Loucy (cell line): ENCODE measurements around the gene DAW1.

Experiments used
- H2AFZ ChIP-seq: fragments of 200-600 bp; sonication (generic); 2 replicates; pipeline ENCODE4 v1.6.0; 2016; ENCODE audit warnings: antibody characterized with exemption, mild to moderate bottlenecking, low read length, moderate library complexity
- H3F3A ChIP-seq: fragments of 200-600 bp; 2 replicates; pipeline ENCODE4 v1.6.0; 2016; ENCODE audit warnings: antibody characterized with exemption, low read depth, mild to moderate bottlenecking
- H3K27me3 ChIP-seq: fragments of 200-600 bp; sonication (generic); 2 replicates; pipeline ENCODE4 v1.6.1; 2014; ENCODE audit warnings: low read length, mild to moderate bottlenecking; ENCODE audit not compliant: insufficient read depth, poor library complexity, severe bottlenecking
- H3K36me3 ChIP-seq: fragments of 200-600 bp; sonication (generic); 2 replicates; pipeline ENCODE4 v1.6.1; 2016; ENCODE audit warnings: low read length; ENCODE audit not compliant: insufficient read depth
- H3K4me1 ChIP-seq: fragments of 200-600 bp; sonication (generic); 2 replicates; pipeline ENCODE4 v1.5.1; 2014; ENCODE audit warnings: low read length, mild to moderate bottlenecking; ENCODE audit not compliant: insufficient read depth, poor library complexity, severe bottlenecking
- H3K4me2 ChIP-seq: fragments of 200-600 bp; sonication (generic); 2 replicates; pipeline ENCODE4 v1.6.0; 2014; ENCODE audit warnings: antibody characterized with exemption, low read length, low read depth, mild to moderate bottlenecking; ENCODE audit not compliant: poor library complexity, severe bottlenecking
- H3K4me3 ChIP-seq: fragments of 200-600 bp; sonication (generic); 2 replicates; pipeline ENCODE4 v1.5.1; 2014; ENCODE audit warnings: low read length, mild to moderate bottlenecking, mixed read lengths; ENCODE audit not compliant: poor library complexity, severe bottlenecking
- H3K79me2 ChIP-seq: fragments of 200-600 bp; sonication (generic); 2 replicates; pipeline ENCODE4 v1.6.1; 2014; ENCODE audit warnings: low read length; ENCODE audit not compliant: insufficient read depth
- H3K9ac ChIP-seq: fragments of 200-600 bp; sonication (generic); 2 replicates; pipeline ENCODE4 v1.6.0; 2014; ENCODE audit warnings: mild to moderate bottlenecking, low read depth, low read length, moderate library complexity; ENCODE audit not compliant: poor library complexity, severe bottlenecking
- H3K9me2 ChIP-seq: fragments of 200-600 bp; sonication (generic); replicated peaks from 2 replicates; pipeline ENCODE4 v1.6.1; 2016; ENCODE audit warnings: low read depth, low read length, mixed read lengths
- H3K9me3 ChIP-seq: fragments of 200-600 bp; sonication (generic); 2 replicates; pipeline ENCODE4 v1.6.1; 2014; ENCODE audit warnings: mild to moderate bottlenecking, antibody characterized with exemption, low read length, low read depth; ENCODE audit not compliant: insufficient read depth
- H4K20me1 ChIP-seq: fragments of 200-600 bp; sonication (generic); 2 replicates; pipeline ENCODE4 v1.6.0; 2014; ENCODE audit warnings: antibody characterized with exemption, low read length, mild to moderate bottlenecking; ENCODE audit not compliant: insufficient read depth, poor library complexity, severe bottlenecking
- CTCF ChIP-seq: fragments of 200-600 bp; sonication (generic); conservative IDR thresholded peaks from 2 replicates; pipeline ENCODE4 v1.5.1; 2014; ENCODE audit warnings: mild to moderate bottlenecking, antibody characterized with exemption, low read length
- EZH2phosphoT487 ChIP-seq: fragments of 200-600 bp; IDR thresholded peaks from 2 replicates; pipeline ENCODE4 v1.6.1; 2018; ENCODE audit warnings: antibody characterized with exemption, mild to moderate bottlenecking, moderate library complexity, borderline replicate concordance

Gene DAW1

DNA sequence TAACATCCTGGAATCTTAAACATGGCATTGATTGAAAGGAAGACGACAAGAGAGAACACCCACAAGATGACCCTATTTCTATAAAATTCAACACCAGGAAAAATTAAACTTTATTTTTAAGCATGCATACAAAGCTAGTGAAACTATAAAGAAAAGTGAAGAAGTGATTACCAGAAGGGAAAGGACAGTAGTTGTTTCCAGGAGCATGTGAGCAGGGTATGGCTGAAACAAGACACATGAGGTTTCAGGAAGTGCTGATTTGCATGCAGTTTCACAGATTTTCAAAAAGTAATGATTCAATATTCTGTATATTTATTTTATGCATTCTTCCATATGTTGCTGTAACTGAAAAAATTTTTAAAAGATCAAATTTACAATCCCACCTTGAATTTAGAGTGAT is 24.6 kb upstream of the DAW1 start:
- H3K9ac ChIP-seq = no peak overlapping the region
- H3K9me2 ChIP-seq = no peaks in the 10 kb centered on the region
- H3K4me2 ChIP-seq = no peak overlapping the region
- no peaks in the 10 kb centered on the region for H4K20me1 ChIP-seq
- H2AFZ ChIP-seq = no peak overlapping the region
- no peaks in the 10 kb centered on the region for H3K36me3 ChIP-seq
- H3K79me2 ChIP-seq = no peaks in the 10 kb centered on the region
- H3K27me3 ChIP-seq = no peaks in the 10 kb centered on the region
- no peaks in the 10 kb centered on the region for H3F3A ChIP-seq
- H3K4me1 ChIP-seq = no peaks in the 10 kb centered on the region
- H3K4me3 ChIP-seq = no peak overlapping the region
- H3K9me3 ChIP-seq = no peaks in the 10 kb centered on the region
- no peak for TF ChIP-seq CTCF
- no peak for TF ChIP-seq EZH2phosphoT487

- Histone ChIP-seq H4K20me1 (no peaks in the 10 kb centered on the region), H3K9me3 (no peaks in the 10 kb centered on the region), H3K4me2 (no peak overlapping the region), H3F3A (no peaks in the 10 kb centered on the region), H2AFZ (no peak overlapping the region), H3K9ac (no peak overlapping the region), H3K27me3 (no peaks in the 10 kb centered on the region), H3K4me3 (no peak overlapping the region), H3K4me1 (no peaks in the 10 kb centered on the region), H3K36me3 (no peaks in the 10 kb centered on the region), H3K79me2 (no peaks in the 10 kb centered on the region), H3K9me2 (no peaks in the 10 kb centered on the region)
- no peak for TF ChIP-seq EZH2phosphoT487
- no peak for TF ChIP-seq CTCF
Measured at GRCh38 chr2:227848146-227848545, 23.3 kb upstream of the DAW1 start.

DNA sequence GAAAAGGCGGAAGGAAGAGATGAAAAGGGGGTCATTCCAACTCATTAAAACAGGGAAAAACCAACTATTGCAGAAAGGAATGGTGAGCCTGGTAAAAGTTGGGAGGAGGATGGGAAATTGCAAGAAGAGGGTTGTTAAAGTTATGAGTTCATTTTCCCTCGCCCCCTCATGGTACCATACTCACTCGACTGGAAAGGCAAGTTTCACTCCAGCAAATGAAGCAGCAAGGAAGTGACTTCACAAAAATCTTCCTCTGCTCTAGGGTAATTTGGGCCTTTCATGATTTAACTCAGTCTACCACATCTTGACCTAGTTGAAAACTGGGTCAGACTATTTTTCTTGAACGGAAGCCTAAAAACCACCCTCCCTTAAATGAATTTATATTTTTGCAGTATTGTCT is 22.8 kb upstream of the DAW1 start:
- H3K4me3 ChIP-seq = no peak overlapping the region
- no peak for TF ChIP-seq CTCF
- no peak for TF ChIP-seq EZH2phosphoT487
- H3K4me2 ChIP-seq = no peak overlapping the region
- no peaks in the 10 kb centered on the region for H3K79me2 ChIP-seq
- no peaks in the 10 kb centered on the region for H3K27me3 ChIP-seq
- H3K4me1 ChIP-seq = no peaks in the 10 kb centered on the region
- no peak overlapping the region for H2AFZ ChIP-seq
- H4K20me1 ChIP-seq = no peaks in the 10 kb centered on the region
- H3F3A ChIP-seq = no peaks in the 10 kb centered on the region
- H3K36me3 ChIP-seq = no peaks in the 10 kb centered on the region
- H3K9me2 ChIP-seq = no peaks in the 10 kb centered on the region
- no peak overlapping the region for H3K9ac ChIP-seq
- no peaks in the 10 kb centered on the region for H3K9me3 ChIP-seq
